H1 (cell line): ENCODE measurements around the gene NAA20. TPM values are rescaled to one million over a fixed set of nuclear protein-coding genes. Genes with fewer than 3 reads are reported as not detected.

Experiments
- ASH2L ChIP-seq: fragments of 200-600, 300-600 bp; sonication (generic); IDR thresholded peaks from one replicate; pipeline ENCODE4 v1.7.1; 2017; ENCODE audit warnings: low read length
- EGR1 ChIP-seq: IDR thresholded peaks from 2 replicates; pipeline ENCODE4 v1.6.1; 2011; ENCODE audit warnings: low read depth, low read length, borderline replicate concordance
- KDM1A ChIP-seq: fragments of 200-600, 300-600 bp; sonication (generic); IDR thresholded peaks from 2 replicates; pipeline ENCODE4 v1.7.1; 2016; ENCODE audit warnings: mild to moderate bottlenecking, low read length, borderline replicate concordance
- MAX ChIP-seq: IDR thresholded peaks from 2 replicates; pipeline ENCODE4 v1.6.1; 2012; ENCODE audit warnings: inconsistent platforms
- SP2 ChIP-seq: IDR thresholded peaks from 2 replicates; pipeline ENCODE4 v1.6.1; 2012; ENCODE audit warnings: mild to moderate bottlenecking, low read length, inconsistent platforms
- polyA plus RNA-seq, 7 experiments: library from polyadenylated mRNA; depleted of rRNA in 3 of 7; stranded (reverse) in 5 of 7; unstranded in 2 of 7; fragments of >200 nt in 5 of 7; fragments of 200-250 nt in 2 of 7; gene quantifications; 1 replicate in 5 of 7; 2 replicates in 1 of 7; 4 replicates in 1 of 7; pipeline versions ENCODE4 v1.2.1 to v1.2.3, GENCODE V29; 2011 to 2013; ENCODE audit warnings: missing spikeins in 2 of 7, mixed read lengths in 2 of 7
- total RNA-seq: library from RNA; stranded (reverse); fragmentation: NEBNext Ultra II Directional; extraction: Animal tissue kit (Norgen Biotek cat#: 25700); gene quantifications from 2 replicates; pipeline ENCODE4 v1.2.1, GENCODE V29; 2021

NAA20 gene
- total and polyA plus RNA-seq, 2 of the 8 experiments (the other 6 are each of a cell fraction or from before 2014, with no cell fraction given): 21.9 to 41.1 TPM

GRCh38 chr20:20017001-20017843 is at the start of gene NAA20 (continued):
- TF ChIP-seq EGR1: 0 out of 2 replicates have a peak, but pooled peaks have one; percentile 21
- TF ChIP-seq KDM1A: no peak
- TF ChIP-seq SP2: no peak
- TF ChIP-seq ASH2L: peak; percentile 97
- peak; percentile 93 for TF ChIP-seq MAX
